Thymus (tissue), 11 donors: ENCODE results near the gene EYS. TPM values are rescaled to one million over a fixed set of nuclear protein-coding genes. Genes with fewer than 3 reads are reported as not detected.

Experiments
- DNase-seq, 9 donors: peaks; one replicate each; pipeline ENCODE4 v3.0.0-alpha.2; 2013; ENCODE audit warnings: low spot score in 9 of 9, low read depth in 6 of 9, missing footprints in 1 of 9
- H3K27ac ChIP-seq, 2 donors: one replicate each; pipeline ENCODE4 v1.5.1; 2013; ENCODE audit warnings: control low read depth in 1 of 2, low read depth in 1 of 2, low read length in 1 of 2, mild to moderate bottlenecking in 1 of 2, moderate library complexity in 1 of 2
- H3K27me3 ChIP-seq, 2 donors: one replicate each; pipeline ENCODE4 v1.5.1; 2013; ENCODE audit warnings: low read length in 1 of 2; ENCODE audit not compliant: control insufficient read depth in 2 of 2, insufficient read depth in 1 of 2
- H3K36me3 ChIP-seq, 2 donors: one replicate each; pipeline ENCODE4 v1.5.1; 2013; ENCODE audit warnings: low read length in 1 of 2, mild to moderate bottlenecking in 1 of 2, moderate library complexity in 1 of 2; ENCODE audit not compliant: control insufficient read depth in 2 of 2, insufficient read depth in 2 of 2
- H3K4me1 ChIP-seq, 2 donors: one replicate each; pipeline ENCODE4 v1.5.1; 2013; ENCODE audit warnings: low read length in 2 of 2; ENCODE audit not compliant: control insufficient read depth in 2 of 2, insufficient read depth in 2 of 2
- H3K4me3 ChIP-seq, 2 donors: one replicate each; pipeline ENCODE4 v1.5.1; 2013; ENCODE audit warnings: low read length in 2 of 2, control low read depth in 1 of 2, mild to moderate bottlenecking in 1 of 2
- H3K9me3 ChIP-seq, 2 donors: one replicate each; pipeline ENCODE4 v1.5.1; 2013; ENCODE audit warnings: low read length in 1 of 2, mild to moderate bottlenecking in 1 of 2; ENCODE audit not compliant: control insufficient read depth in 2 of 2, insufficient read depth in 1 of 2
- whole genome bisulfite sequencing: extraction: QIAGEN DNeasy Blood & Tissue Kit; methylation state at CpG from one replicate; pipeline ENCODE4 v1.1.7; 2013; 5-methylcytosine and 5-hydroxymethylcytosine counted together
- polyA plus RNA-seq: library from polyadenylated mRNA; stranded (reverse); fragments of 200-250 nt; gene quantifications from one replicate; pipeline ENCODE4 v1.2.3, GENCODE V29; 2013
- total RNA-seq: library from RNA; stranded (reverse); fragments of 120-200 nt; gene quantifications from one replicate; pipeline ENCODE4 v1.2.4, GENCODE V29; 2013
- donor health status: healthy.

EYS gene
- total and polyA plus RNA-seq, 2 donors: 0.05 to 0.28 TPM

GRCh38 chr6:64932486-64932885, 774.5 kb downstream of the EYS start:
- H3K4me3 ChIP-seq: no peak overlapping the region
- no peak overlapping the region for H3K27ac ChIP-seq
- H3K9me3 ChIP-seq: no peaks in the 10 kb centered on the region
- no peaks in the 10 kb centered on the region for H3K4me1 ChIP-seq
- WGBS: 96% methylated on average over 1 of the region's 1 CpG
- DNase-seq: no peak
- H3K36me3 ChIP-seq: no peaks in the 10 kb centered on the region
- H3K27me3 ChIP-seq: no peaks in the 10 kb centered on the region

- no peaks in the 10 kb centered on the region for H3K27me3 ChIP-seq
- 95% methylated on average over 2 of the region's 2 CpGs for WGBS
- H3K4me3 ChIP-seq: no peak overlapping the region
- no peaks in the 10 kb centered on the region for H3K36me3 ChIP-seq
- no peaks in the 10 kb centered on the region for H3K9me3 ChIP-seq
- no peak for DNase-seq
- no peaks in the 10 kb centered on the region for H3K4me1 ChIP-seq
- H3K27ac ChIP-seq: no peak overlapping the region
Observed at GRCh38 chr6:64930681-64931080, 776.3 kb downstream of the EYS start.

- Histone ChIP-seq H3K27ac (no peak overlapping the region), H3K4me1 (no peaks in the 10 kb centered on the region), H3K27me3 (no peaks in the 10 kb centered on the region), H3K36me3 (no peaks in the 10 kb centered on the region), H3K4me3 (no peak overlapping the region), H3K9me3 (no peaks in the 10 kb centered on the region)
- DNase-seq: no peak
Observed at GRCh38 chr6:64926051-64926450, 781.0 kb downstream of the EYS start.

- no peak for DNase-seq
- Histone ChIP-seq H3K36me3 (no peaks in the 10 kb centered on the region), H3K9me3 (no peaks in the 10 kb centered on the region), H3K4me3 (no peak overlapping the region), H3K27me3 (no peaks in the 10 kb centered on the region), H3K4me1 (no peaks in the 10 kb centered on the region), H3K27ac (no peak overlapping the region)
- 93% methylated on average over 1 of the region's 1 CpG for WGBS
Observed at GRCh38 chr6:64920257-64920656, 786.8 kb downstream of the EYS start.

GRCh38 chr6:64914124-64914523, 792.9 kb downstream of the EYS start:
- Histone ChIP-seq H3K4me1 (no peaks in the 10 kb centered on the region), H3K36me3 (no peaks in the 10 kb centered on the region), H3K4me3 (no peak overlapping the region), H3K9me3 (no peaks in the 10 kb centered on the region), H3K27ac (no peak overlapping the region), H3K27me3 (no peaks in the 10 kb centered on the region)
- no peak for DNase-seq

GRCh38 chr6:64912966-64913365, 794.1 kb downstream of the EYS start:
- H3K27me3 ChIP-seq: no peaks in the 10 kb centered on the region
- no peak for DNase-seq
- no peak overlapping the region for H3K4me3 ChIP-seq
- 95% methylated on average over 1 of the region's 1 CpG for WGBS
- no peaks in the 10 kb centered on the region for H3K9me3 ChIP-seq
- H3K4me1 ChIP-seq: no peaks in the 10 kb centered on the region
- no peaks in the 10 kb centered on the region for H3K36me3 ChIP-seq
- H3K27ac ChIP-seq: no peak overlapping the region

- Histone ChIP-seq H3K36me3 (no peaks in the 10 kb centered on the region), H3K9me3 (no peaks in the 10 kb centered on the region), H3K4me1 (no peaks in the 10 kb centered on the region), H3K27me3 (no peaks in the 10 kb centered on the region), H3K27ac (no peak overlapping the region), H3K4me3 (no peak overlapping the region)
- DNase-seq: no peak
- 93% methylated on average over 7 of the region's 7 CpGs for WGBS
Observed at GRCh38 chr6:64908104-64908503, 798.9 kb downstream of the EYS start.

GRCh38 chr6:64904616-64905015, 802.4 kb downstream of the EYS start:
- no peaks in the 10 kb centered on the region for H3K4me1 ChIP-seq

GRCh38 chr6:64902596-64902995, 804.4 kb downstream of the EYS start:
- Histone ChIP-seq H3K36me3 (no peaks in the 10 kb centered on the region), H3K27ac (no peak overlapping the region), H3K4me1 (no peaks in the 10 kb centered on the region), H3K27me3 (no peaks in the 10 kb centered on the region), H3K4me3 (no peak overlapping the region), H3K9me3 (no peaks in the 10 kb centered on the region)
- DNase-seq: no peak

More at GRCh38 chr6:64904616-64905015, 802.4 kb downstream of the EYS start:
- Histone ChIP-seq H3K27me3 (no peaks in the 10 kb centered on the region), H3K27ac (no peak overlapping the region), H3K4me3 (no peak overlapping the region), H3K36me3 (no peaks in the 10 kb centered on the region), H3K9me3 (no peaks in the 10 kb centered on the region)
- no peak for DNase-seq
- 93% methylated on average over 2 of the region's 2 CpGs for WGBS

GRCh38 chr6:64896939-64897338, 810.1 kb downstream of the EYS start:
- no peak overlapping the region for H3K4me3 ChIP-seq
- no peak for DNase-seq
- peaks cover 0 to 6% of the 10 kb centered on the region in 2 donors for H3K9me3 ChIP-seq
- 94% methylated on average over 4 of the region's 4 CpGs for WGBS
- H3K36me3 ChIP-seq: no peaks in the 10 kb centered on the region
- H3K4me1 ChIP-seq: no peaks in the 10 kb centered on the region
- no peaks in the 10 kb centered on the region for H3K27me3 ChIP-seq
- no peak overlapping the region for H3K27ac ChIP-seq
